Pancreas (tissue), 10 donors: ENCODE results near the gene TENM3. TPM values are rescaled to one million over a fixed set of nuclear protein-coding genes. Genes with fewer than 3 reads are reported as not detected.

Experiments used
- ATAC-seq, 4 donors: fragments of 200-7000 bp; cut with Tn5 transposase; one replicate each; pipeline versions ENCODE4 v1.8.0 to v1.9.1; 2020; ENCODE audit warnings: mild to moderate bottlenecking in 4 of 4, moderate library complexity in 4 of 4
- DNase-seq, 6 donors: peaks; one replicate each; pipeline ENCODE4 v3.0.0-alpha.2; 2020
- FAIRE-seq: peaks from 2 replicates; lab custom pipeline; 2012; peaks lifted over from hg19 to GRCh38; lab: Jason Lieb, UNC
- H3K27ac ChIP-seq, 4 donors: fragments of 200-600 bp; sonication (generic); 1 replicate in 3 of 4; 2 replicates in 1 of 4; pipeline versions ENCODE4 v1.5.0 to v1.8.0; 2020
- H3K27me3 ChIP-seq, 4 donors: fragments of 200-600 bp; one replicate each; pipeline ENCODE4 v1.8.0; 2021
- H3K36me3 ChIP-seq, 3 donors: fragments of 200-600 bp; sonication (generic) in 1 of 3; one replicate each; pipeline versions ENCODE4 v1.5.0 to v1.8.0; 2020 to 2021
- H3K4me1 ChIP-seq, 3 donors: fragments of 200-600 bp; one replicate each; pipeline ENCODE4 v1.8.0; 2021
- H3K4me3 ChIP-seq, 4 donors: fragments of 200-600 bp; sonication (generic) in 2 of 4; one replicate each; pipeline versions ENCODE4 v1.5.0 to v1.8.0; 2020 to 2021
- H3K9me3 ChIP-seq, 4 donors: fragments of 200-600 bp; one replicate each; pipeline ENCODE4 v1.8.0; 2021
- WGBS, 2 donors: extraction: QIAGEN DNeasy Blood & Tissue Kit; methylation state at CpG; one replicate each; pipeline ENCODE4 v1.1.7; 2013; 5-methylcytosine and 5-hydroxymethylcytosine counted together
- intact Hi-C, 3 donors: fragments of 100-400 bp; cut with DNase I; formaldehyde crosslinking; loops; one replicate each; pipeline versions ENCODE4 v1.11.1 to v1.14.2; 2022
- polyA plus RNA-seq, 2 donors: library from polyadenylated mRNA; stranded (reverse); fragments of 200-250 nt; gene quantifications; one replicate each; pipeline ENCODE4 v1.2.3, GENCODE V29; 2013
- total RNA-seq, 6 donors: library from RNA; stranded (reverse); fragmentation: NEBNext Ultra II Directional in 4 of 6; extraction: Animal tissue kit (Norgen Biotek cat#: 25700) in 4 of 6; gene quantifications; one replicate each; pipeline versions ENCODE4 v1.2.1 to v1.2.4, GENCODE V29; 2021 to 2023
- TF ChIP-seq, protein P1 (sequence below), 4 donors: fragments of 200-600 bp; sonication (generic) in 3 of 4; IDR thresholded peaks; one replicate each; pipeline versions ENCODE4 v1.5.0 to v1.8.0; 2021; ENCODE audit warnings: antibody characterized with exemption in 4 of 4
- donor health status: healthy with polysubstance abuse.
- donor health status: DM: no; HTN: no; CAD: no; lungs with moderate emphysema.
- donor health status: DM: no; HTN: no; CAD: no.
- donor health status: control.
- donor health status: control.
- donor health status: Bipolar disorder and iron deficiency.
- donor health status: DM: yes; HTN: yes; CAD: no.
- donor health status: DM: no; HTN: no; CAD: no.
- donor health status: DM: no; HTN: no; CAD: no.
- donor health status: DM: yes; HTN: yes; CAD: no.

Gene TENM3
- total and polyA plus RNA-seq, 8 donors = 0.99 to 6.1 (median 4.4) TPM

DNA sequence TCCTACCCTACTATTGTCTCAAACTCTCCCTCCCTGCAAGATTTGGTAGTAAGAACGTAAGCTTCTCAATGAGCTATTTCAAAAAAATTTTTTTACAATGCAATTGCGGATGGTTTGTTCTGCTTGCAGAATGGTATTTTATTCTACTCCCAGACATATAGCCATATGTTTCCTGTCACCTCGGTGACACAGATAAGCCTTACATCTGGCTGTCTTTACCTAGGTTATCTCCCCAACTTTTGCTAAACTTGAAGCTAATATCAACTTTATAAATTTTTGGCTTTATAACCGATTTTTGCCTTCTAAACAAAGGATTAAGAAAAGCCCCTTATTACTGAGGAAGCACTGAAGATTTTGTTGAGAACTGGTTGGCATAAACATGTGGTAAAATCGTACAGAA, 331.5 kb downstream of the TENM3 start:
- DNase-seq = no peak
- no peaks in the 10 kb centered on the region for H3K27me3 ChIP-seq
- intact Hi-C loops = no loop called here
- no peak overlapping the region for H3K4me3 ChIP-seq
- 70 to 71% methylated on average over 5 of the region's 5 CpGs for WGBS, 2 donors
- no peaks in the 10 kb centered on the region for H3K36me3 ChIP-seq
- no peaks in the 10 kb centered on the region for H3K9me3 ChIP-seq
- H3K4me1 ChIP-seq = no peaks in the 10 kb centered on the region
- TF ChIP-seq, protein P1, sequence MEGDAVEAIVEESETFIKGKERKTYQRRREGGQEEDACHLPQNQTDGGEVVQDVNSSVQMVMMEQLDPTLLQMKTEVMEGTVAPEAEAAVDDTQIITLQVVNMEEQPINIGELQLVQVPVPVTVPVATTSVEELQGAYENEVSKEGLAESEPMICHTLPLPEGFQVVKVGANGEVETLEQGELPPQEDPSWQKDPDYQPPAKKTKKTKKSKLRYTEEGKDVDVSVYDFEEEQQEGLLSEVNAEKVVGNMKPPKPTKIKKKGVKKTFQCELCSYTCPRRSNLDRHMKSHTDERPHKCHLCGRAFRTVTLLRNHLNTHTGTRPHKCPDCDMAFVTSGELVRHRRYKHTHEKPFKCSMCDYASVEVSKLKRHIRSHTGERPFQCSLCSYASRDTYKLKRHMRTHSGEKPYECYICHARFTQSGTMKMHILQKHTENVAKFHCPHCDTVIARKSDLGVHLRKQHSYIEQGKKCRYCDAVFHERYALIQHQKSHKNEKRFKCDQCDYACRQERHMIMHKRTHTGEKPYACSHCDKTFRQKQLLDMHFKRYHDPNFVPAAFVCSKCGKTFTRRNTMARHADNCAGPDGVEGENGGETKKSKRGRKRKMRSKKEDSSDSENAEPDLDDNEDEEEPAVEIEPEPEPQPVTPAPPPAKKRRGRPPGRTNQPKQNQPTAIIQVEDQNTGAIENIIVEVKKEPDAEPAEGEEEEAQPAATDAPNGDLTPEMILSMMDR (IDR thresholded peaks at IDR 0.05) = no peak
- no peak for ATAC-seq
- no peak for FAIRE-seq
- H3K27ac ChIP-seq = no peak overlapping the region

DNA sequence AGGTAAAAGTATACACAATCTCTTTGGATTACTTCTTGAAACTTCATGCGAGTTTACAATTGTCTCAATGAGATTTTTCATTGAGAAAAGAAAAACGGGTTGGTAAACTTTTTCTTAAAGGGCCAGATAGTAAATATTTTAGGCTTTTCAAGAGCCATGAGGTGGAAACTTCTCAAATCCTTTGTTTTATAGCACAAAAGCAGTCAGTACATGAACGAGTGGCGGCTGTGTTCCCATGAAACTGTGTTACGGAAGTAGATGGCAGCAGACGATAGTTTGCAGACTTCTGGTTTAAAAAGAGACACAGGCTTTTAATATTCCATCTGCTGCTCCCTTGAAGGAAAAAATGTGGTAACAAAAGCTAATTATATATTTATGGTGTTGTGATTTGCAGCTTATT, 332.0 kb downstream of the TENM3 start:
- TF ChIP-seq, protein P1 (IDR thresholded peaks at IDR 0.05) = no peak
- Histone ChIP-seq H3K36me3 (no peaks in the 10 kb centered on the region), H3K27me3 (no peaks in the 10 kb centered on the region), H3K27ac (no peak overlapping the region), H3K4me1 (no peaks in the 10 kb centered on the region), H3K4me3 (no peak overlapping the region), H3K9me3 (no peaks in the 10 kb centered on the region)
- intact Hi-C loops = no loop called here
- FAIRE-seq (no peak), DNase-seq (no peak), ATAC-seq (no peak)
- WGBS, 2 donors = 58 to 63% methylated on average over 6 of the region's 6 CpGs

DNA sequence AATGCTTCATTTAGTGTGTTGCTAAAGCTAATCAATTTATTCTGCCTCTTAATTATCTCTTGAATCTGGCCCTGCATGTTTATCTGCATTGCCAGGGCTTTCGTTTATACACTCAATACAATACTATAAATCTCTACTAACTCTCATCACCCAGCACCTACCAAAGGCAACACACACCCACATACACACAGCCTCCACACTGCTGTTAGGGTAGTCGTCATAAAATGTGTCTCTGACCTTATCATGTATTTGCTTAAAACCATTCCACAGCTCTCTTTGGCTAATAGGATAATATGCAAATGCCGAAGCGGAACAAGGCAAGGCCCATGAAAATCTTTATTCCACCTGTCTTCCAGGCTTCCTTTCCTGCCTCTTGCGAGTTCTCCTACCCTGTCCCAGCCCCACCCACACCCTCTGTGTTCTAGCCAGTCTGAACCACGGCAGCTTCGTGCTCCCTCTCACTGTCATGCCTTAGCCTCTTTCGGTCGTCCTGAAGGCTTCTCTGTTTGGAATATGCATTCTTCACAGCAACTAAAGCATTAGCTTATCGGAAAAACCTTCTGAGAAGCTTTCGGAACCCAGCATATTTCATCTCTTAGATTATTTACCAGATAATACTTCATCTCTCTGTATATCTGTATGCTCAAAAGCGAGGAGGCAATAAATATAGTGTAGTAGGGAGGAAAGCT, 333.5 kb downstream of the TENM3 start:
- TF ChIP-seq, protein P1 (IDR thresholded peaks at IDR 0.05) = no peak
- no peak for FAIRE-seq
- no peak overlapping the region for H3K27ac ChIP-seq
- DNase-seq = no peak
- 67 to 72% methylated on average over 12 of the region's 12 CpGs for WGBS, 2 donors
- no peaks in the 10 kb centered on the region for H3K4me1 ChIP-seq
- H3K27me3 ChIP-seq = no peaks in the 10 kb centered on the region
- no peaks in the 10 kb centered on the region for H3K36me3 ChIP-seq
- intact Hi-C loops = no loop called here
- H3K9me3 ChIP-seq = no peaks in the 10 kb centered on the region
- ATAC-seq = peak in 1 of 4 donors; percentile 41
- H3K4me3 ChIP-seq = no peak overlapping the region

DNA sequence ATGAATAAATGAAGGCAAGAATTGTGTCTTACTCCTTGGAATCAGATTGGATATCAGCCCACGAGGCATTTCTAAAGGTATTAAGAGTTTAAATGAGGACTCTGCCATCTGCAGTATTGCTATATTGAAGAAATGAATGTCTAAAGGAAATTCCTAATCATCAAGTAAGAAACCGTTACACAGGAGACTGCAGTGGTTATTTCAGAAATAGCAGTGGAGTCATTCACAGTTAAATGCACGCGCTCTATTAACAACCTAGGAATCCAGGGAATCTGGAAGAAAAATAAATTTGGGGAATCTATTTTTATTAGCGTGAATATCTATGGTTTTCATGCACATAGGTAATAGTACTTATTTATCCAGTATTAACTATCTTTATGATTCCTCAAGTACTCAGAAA, 334.2 kb downstream of the TENM3 start:
- H3K27ac ChIP-seq = no peak overlapping the region
- intact Hi-C loops = no loop called here
- no peak overlapping the region for H3K4me3 ChIP-seq
- no peak for FAIRE-seq
- no peaks in the 10 kb centered on the region for H3K9me3 ChIP-seq
- H3K4me1 ChIP-seq = no peaks in the 10 kb centered on the region
- no peaks in the 10 kb centered on the region for H3K36me3 ChIP-seq
- ATAC-seq = no peak
- no peak for DNase-seq
- WGBS, 2 donors = 56 to 81% methylated on average over 5 of the region's 5 CpGs
- TF ChIP-seq, protein P1 (IDR thresholded peaks at IDR 0.05) = no peak
- H3K27me3 ChIP-seq = no peaks in the 10 kb centered on the region

DNA sequence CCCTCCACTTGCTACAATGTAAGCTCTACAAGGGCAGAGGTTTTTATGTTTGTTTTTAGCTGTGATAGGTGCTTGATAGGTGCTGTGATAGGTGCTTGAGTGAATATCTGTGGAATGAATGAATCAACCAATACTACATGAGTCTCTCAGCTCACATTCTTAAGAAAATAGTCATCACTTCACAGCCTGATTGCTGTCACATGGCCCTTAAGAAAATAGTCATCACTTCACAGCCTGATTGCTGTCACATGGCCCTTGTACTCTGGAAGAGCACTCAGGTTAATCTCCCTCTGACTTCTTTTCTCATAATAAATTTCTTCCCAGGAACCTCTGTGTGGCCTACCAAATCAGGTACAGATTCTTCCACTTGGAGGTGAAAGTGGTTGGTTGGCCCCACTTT, 335.2 kb downstream of the TENM3 start:
- ATAC-seq = no peak
- intact Hi-C loops = no loop called here
- no peaks in the 10 kb centered on the region for H3K9me3 ChIP-seq
- no peaks in the 10 kb centered on the region for H3K36me3 ChIP-seq
- FAIRE-seq = no peak
- no peaks in the 10 kb centered on the region for H3K27me3 ChIP-seq
- no peak overlapping the region for H3K4me3 ChIP-seq
- TF ChIP-seq, protein P1 (IDR thresholded peaks at IDR 0.05) = no peak
- H3K27ac ChIP-seq = no peak overlapping the region
- no peaks in the 10 kb centered on the region for H3K4me1 ChIP-seq
- DNase-seq = no peak
